ENCODE data around the gene ZNF428.
"Not testable (repeated sequence)": the region's sequence is repeated elsewhere in the genome, so short reads cannot be mapped to it uniquely, and the experiment has no call there.

Gene ZNF428

GRCh38 chr19:43606569-43607229, 12.7 kb downstream of the ZNF428 start:
- H3K9ac ChIP-seq (ENCODE audit: low read length) = no peak overlapping the region
- TF ChIP-seq CTCF (IDR thresholded peaks at IDR 0.05; ENCODE audit: low read length) (no peak), EZH2 (IDR thresholded peaks at IDR 0.05; ENCODE audit: borderline replicate concordance, low read length) (no peak)
- no peak overlapping the region for H2AFZ ChIP-seq (ENCODE audit: low read length)
- H3K9me3 ChIP-seq (ENCODE audit: low read length) = no peaks in the 10 kb centered on the region
- no peaks in the 10 kb centered on the region for H3K4me1 ChIP-seq (ENCODE audit: insufficient read depth, low read length, severe bottlenecking)
- H3K36me3 ChIP-seq (ENCODE audit: insufficient read depth, low read length) = peaks cover 54% of the 10 kb centered on the region
- no peak overlapping the region for H3K4me2 ChIP-seq (ENCODE audit: low read length)
- no peak overlapping the region for H3K4me3 ChIP-seq (ENCODE audit: low read depth, low read length, poor library complexity, severe bottlenecking)
- no peaks in the 10 kb centered on the region for H4K20me1 ChIP-seq (ENCODE audit: insufficient read depth, low read length)
- H3K27me3 ChIP-seq (ENCODE audit: insufficient read depth, low read length) = no peaks in the 10 kb centered on the region
- no peak overlapping the region for H3K27ac ChIP-seq (ENCODE audit: low read depth, low read length, poor library complexity, severe bottlenecking)
- no peaks in the 10 kb centered on the region for H3K9me2 ChIP-seq (ENCODE audit: low read depth, low read length)
- no peaks in the 10 kb centered on the region for H3F3A ChIP-seq (ENCODE audit: insufficient read depth, low read length)
- no peaks in the 10 kb centered on the region for H3K79me2 ChIP-seq (ENCODE audit: insufficient read depth, low read length)

GRCh38 chr19:43605875-43606568, 13.4 kb downstream of the ZNF428 start:
- H3K9ac ChIP-seq (ENCODE audit: low read length) = no peak overlapping the region
- no peak overlapping the region for H3K27ac ChIP-seq (ENCODE audit: low read depth, low read length, poor library complexity, severe bottlenecking)
- H3K4me2 ChIP-seq (ENCODE audit: low read length) = no peak overlapping the region
- H3K4me3 ChIP-seq (ENCODE audit: low read depth, low read length, poor library complexity, severe bottlenecking) = no peak overlapping the region
- H3K27me3 ChIP-seq (ENCODE audit: insufficient read depth, low read length) = no peaks in the 10 kb centered on the region
- no peaks in the 10 kb centered on the region for H3K9me2 ChIP-seq (ENCODE audit: low read depth, low read length)
- no peaks in the 10 kb centered on the region for H3K9me3 ChIP-seq (ENCODE audit: low read length)
- H3F3A ChIP-seq (ENCODE audit: insufficient read depth, low read length) = no peaks in the 10 kb centered on the region
- no peaks in the 10 kb centered on the region for H3K79me2 ChIP-seq (ENCODE audit: insufficient read depth, low read length)
- TF ChIP-seq EZH2 (IDR thresholded peaks at IDR 0.05; ENCODE audit: borderline replicate concordance, low read length) = no peak
- no peak for TF ChIP-seq CTCF (IDR thresholded peaks at IDR 0.05; ENCODE audit: low read length)
- H3K4me1 ChIP-seq (ENCODE audit: insufficient read depth, low read length, severe bottlenecking) = no peaks in the 10 kb centered on the region
- H4K20me1 ChIP-seq (ENCODE audit: insufficient read depth, low read length) = no peaks in the 10 kb centered on the region
- H2AFZ ChIP-seq (ENCODE audit: low read length) = no peak overlapping the region
- H3K36me3 ChIP-seq (ENCODE audit: insufficient read depth, low read length) = peaks cover 53% of the 10 kb centered on the region

- H2AFZ ChIP-seq (ENCODE audit: low read length); H3K4me3 ChIP-seq (ENCODE audit: low read depth, low read length, poor library complexity, severe bottlenecking); H3K27ac ChIP-seq (ENCODE audit: low read depth, low read length, poor library complexity, severe bottlenecking); H3K4me2 ChIP-seq (ENCODE audit: low read length); H3K9me3 ChIP-seq (ENCODE audit: low read length); H3F3A ChIP-seq (ENCODE audit: insufficient read depth, low read length); H3K9me2 ChIP-seq (ENCODE audit: low read depth, low read length); H4K20me1 ChIP-seq (ENCODE audit: insufficient read depth, low read length); H3K27me3 ChIP-seq (ENCODE audit: insufficient read depth, low read length); H3K9ac ChIP-seq (ENCODE audit: low read length): not testable (repeated sequence)
- peaks cover 15% of the 10 kb centered on the region for H3K79me2 ChIP-seq (ENCODE audit: insufficient read depth, low read length)
- H3K4me1 ChIP-seq (ENCODE audit: insufficient read depth, low read length, severe bottlenecking) = peaks cover 20% of the 10 kb centered on the region
- peaks cover 39% of the 10 kb centered on the region for H3K36me3 ChIP-seq (ENCODE audit: insufficient read depth, low read length)
These were observed 19.1 kb downstream of the ZNF428 start for GRCh38 chr19:43600326-43600725.

Data from OCI-LY1 (cell line).